CD14-positive monocyte (primary cell): Measurements from ENCODE around the gene SACM1L. TPM values are rescaled to one million over a fixed set of nuclear protein-coding genes. Genes with fewer than 3 reads are reported as not detected.
A peak's percentile ranks its signal among the peaks of the same experiment; 100 is the strongest.

Experiments used
- DNase-seq, 3 donors: peaks; one replicate each; pipeline ENCODE4 v3.0.0-alpha.2; 2011 to 2022
- H2AFZ ChIP-seq: 2 replicates; pipeline ENCODE4 v1.6.0; 2012; ENCODE audit warnings: mild to moderate bottlenecking, low read depth, low read length, inconsistent platforms; ENCODE audit not compliant: insufficient read depth, poor library complexity, severe bottlenecking
- H3K27ac ChIP-seq, 2 donors: 1 replicate in 1 of 2; 2 replicates in 1 of 2; pipeline ENCODE4 v1.5.1; 2012 to 2013; ENCODE audit warnings: low read length in 2 of 2, control low read depth in 1 of 2, inconsistent platforms in 1 of 2, low read depth in 1 of 2, mild to moderate bottlenecking in 1 of 2
- H3K27me3 ChIP-seq, 2 donors: one replicate each; pipeline versions ENCODE4 v1.6.0 to v1.6.1; 2011 to 2013; ENCODE audit warnings: low read length in 2 of 2; ENCODE audit not compliant: control insufficient read depth in 2 of 2, insufficient read depth in 2 of 2
- H3K36me3 ChIP-seq, 2 donors: replicated peaks in 1 of 2; 1 replicate in 1 of 2; 2 replicates in 1 of 2; pipeline versions ENCODE4 v1.5.1 to v1.6.1; 2012 to 2013; ENCODE audit warnings: low read length in 2 of 2, control low read depth in 1 of 2, inconsistent platforms in 1 of 2, mild to moderate bottlenecking in 1 of 2; ENCODE audit not compliant: insufficient read depth in 2 of 2, control insufficient read depth in 1 of 2
- H3K4me1 ChIP-seq, 2 donors: 1 replicate in 1 of 2; 2 replicates in 1 of 2; pipeline versions ENCODE4 v1.5.1 to v1.6.1; 2012 to 2013; ENCODE audit warnings: low read length in 2 of 2, control low read depth in 1 of 2, inconsistent platforms in 1 of 2, mild to moderate bottlenecking in 1 of 2, moderate library complexity in 1 of 2; ENCODE audit not compliant: insufficient read depth in 2 of 2, control insufficient read depth in 1 of 2
- H3K4me2 ChIP-seq: replicated peaks from 2 replicates; pipeline ENCODE3; 2012; ENCODE audit warnings: low read length, moderate library complexity, mild to moderate bottlenecking; ENCODE audit not compliant: poor library complexity, severe bottlenecking; ENCODE audit errors: extremely low read depth
- H3K4me3 ChIP-seq, 3 experiments: fragments of 200-600 bp in 1 of 3; sonication (generic) in 1 of 3; replicated peaks in 1 of 3; 1 replicate in 2 of 3; 2 replicates in 1 of 3; pipeline ENCODE4 v1.5.1; 2011 to 2013; ENCODE audit warnings: low read length in 3 of 3, mild to moderate bottlenecking in 3 of 3, control low read depth in 2 of 3, low read depth in 2 of 3, inconsistent platforms in 1 of 3, moderate library complexity in 1 of 3
- H3K79me2 ChIP-seq: 2 replicates; pipeline ENCODE4 v1.6.0; 2012; ENCODE audit warnings: mild to moderate bottlenecking, control low read depth, inconsistent platforms, low read length, moderate library complexity; ENCODE audit not compliant: insufficient read depth
- H3K9ac ChIP-seq: 2 replicates; pipeline ENCODE4 v1.6.0; 2017; ENCODE audit warnings: low read length, mild to moderate bottlenecking; ENCODE audit not compliant: insufficient read depth, poor library complexity, severe bottlenecking
- H3K9me3 ChIP-seq, 2 donors: replicated peaks in 1 of 2; 1 replicate in 1 of 2; 2 replicates in 1 of 2; pipeline versions ENCODE4 v1.5.1 to v1.6.1; 2012 to 2013; ENCODE audit warnings: low read length in 2 of 2, control low read depth in 1 of 2; ENCODE audit not compliant: control insufficient read depth in 1 of 2, insufficient read depth in 1 of 2
- H4K20me1 ChIP-seq: 2 replicates; pipeline ENCODE4 v1.6.0; 2012; ENCODE audit warnings: mild to moderate bottlenecking, low read length, control low read depth, moderate library complexity; ENCODE audit not compliant: insufficient read depth
- H3K27ac Mint-ChIP-seq, 7 donors: one replicate each; pipeline ENCODE4 v1.8.0; 2020; ENCODE audit warnings: mild to moderate bottlenecking in 7 of 7, mixed read lengths in 7 of 7, moderate library complexity in 6 of 7, inconsistent platforms in 2 of 7
- H3K27me3 Mint-ChIP-seq, 3 donors: one replicate each; pipeline ENCODE4 v1.8.0; 2021 to 2022; ENCODE audit warnings: low read depth in 3 of 3, mild to moderate bottlenecking in 3 of 3, mixed read lengths in 3 of 3, moderate library complexity in 3 of 3, inconsistent platforms in 1 of 3
- H3K36me3 Mint-ChIP-seq, 2 donors: one replicate each; pipeline ENCODE4 v1.8.0; 2020; ENCODE audit warnings: mixed read lengths in 2 of 2, inconsistent platforms in 1 of 2, mild to moderate bottlenecking in 1 of 2
- H3K4me1 Mint-ChIP-seq: one replicate; pipeline ENCODE4 v1.8.0; 2020; ENCODE audit warnings: mild to moderate bottlenecking, mixed read lengths
- H3K4me3 Mint-ChIP-seq, 2 donors: one replicate each; pipeline ENCODE4 v1.8.0; 2020; ENCODE audit warnings: mild to moderate bottlenecking in 2 of 2, mixed read lengths in 2 of 2, moderate library complexity in 1 of 2
- H3K9me3 Mint-ChIP-seq, 7 donors: one replicate each; pipeline ENCODE4 v1.8.0; 2020 to 2022; ENCODE audit warnings: mixed read lengths in 7 of 7, mild to moderate bottlenecking in 6 of 7, moderate library complexity in 6 of 7, inconsistent platforms in 2 of 7
- WGBS: methylation state at CpG from one replicate; pipeline ENCODE4 v1.1.5; 2013; ENCODE audit warnings: missing lambda C conversion rate; ENCODE audit not compliant: insufficient coverage; 5-methylcytosine and 5-hydroxymethylcytosine counted together
- intact Hi-C, 2 donors: fragments of 100-400 bp; cut with micrococcal nuclease; formaldehyde crosslinking; loops; one replicate each; pipeline versions ENCODE4 v1.15.0 to v1.15.1; 2023
- polyA plus RNA-seq, 3 donors: library from polyadenylated mRNA; depleted of rRNA in 1 of 3; unstranded in 2 of 3; stranded (reverse) in 1 of 3; fragments of 300-500 nt in 2 of 3; fragments of >200 nt in 1 of 3; fragmentation: Illumina TruSeq in 2 of 3; gene quantifications; 1 replicate in 2 of 3; 2 replicates in 1 of 3; pipeline ENCODE4 v1.2.3, GENCODE V29; 2012 to 2021
- TF ChIP-seq, protein P1 (sequence below): fragments of 200-600 bp; IDR thresholded peaks from one replicate; pipeline ENCODE4 v1.8.0; 2022; ENCODE audit warnings: antibody characterized with exemption, mild to moderate bottlenecking

Gene SACM1L
- polyA plus RNA-seq, 3 donors = 14.6 to 25.7 (median 21.5) TPM

DNA sequence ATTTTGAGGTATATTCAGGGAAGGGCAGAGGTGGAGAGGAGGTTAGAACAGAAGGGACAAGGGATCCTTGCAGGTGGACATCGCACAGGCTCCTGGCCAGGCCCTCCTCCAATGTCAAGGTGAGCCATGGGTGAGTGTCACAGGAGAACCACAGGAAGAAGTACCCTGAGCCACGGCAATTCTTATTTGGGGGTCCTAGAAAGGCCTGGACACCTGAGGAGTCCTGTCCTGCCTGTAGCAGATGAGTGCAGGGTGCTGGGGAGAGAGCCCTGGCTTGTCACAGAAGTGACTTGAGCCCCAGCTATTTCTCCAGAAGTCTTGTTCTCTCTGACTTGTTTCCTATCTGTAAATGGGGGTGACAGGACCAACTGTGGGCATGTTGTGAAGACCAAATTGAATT is 102.8 kb downstream of the SACM1L start:
- no peaks in the 10 kb centered on the region for H3K36me3 ChIP-seq
- intact Hi-C loops = no loop called here
- H3K79me2 ChIP-seq = no peaks in the 10 kb centered on the region
- Mint-ChIP-seq H3K36me3 (peaks cover 0 to 2% of the 10 kb centered on the region in 2 donors), H3K9me3 (peaks cover 8 to 24% (median 14%) of the 10 kb centered on the region in 7 donors), H3K4me3 (no peak overlapping the region), H3K27me3 (peaks cover 32 to 39% (median 32%) of the 10 kb centered on the region in 3 donors), H3K27ac (peak overlapping the region in 2 of 7 donors; percentile 62 to 74), H3K4me1 (peaks cover 23% of the 10 kb centered on the region)
- peaks cover 10 to 12% of the 10 kb centered on the region in 2 donors for H3K4me1 ChIP-seq
- DNase-seq = no peak
- peaks cover 24 to 33% of the 10 kb centered on the region in 2 donors for H3K27me3 ChIP-seq
- peaks cover 11 to 16% of the 10 kb centered on the region in 2 donors for H3K9me3 ChIP-seq
- H3K4me2 ChIP-seq = no peak overlapping the region
- WGBS = 100% methylated on average over 1 of the region's 2 CpGs
- TF ChIP-seq, protein P1, sequence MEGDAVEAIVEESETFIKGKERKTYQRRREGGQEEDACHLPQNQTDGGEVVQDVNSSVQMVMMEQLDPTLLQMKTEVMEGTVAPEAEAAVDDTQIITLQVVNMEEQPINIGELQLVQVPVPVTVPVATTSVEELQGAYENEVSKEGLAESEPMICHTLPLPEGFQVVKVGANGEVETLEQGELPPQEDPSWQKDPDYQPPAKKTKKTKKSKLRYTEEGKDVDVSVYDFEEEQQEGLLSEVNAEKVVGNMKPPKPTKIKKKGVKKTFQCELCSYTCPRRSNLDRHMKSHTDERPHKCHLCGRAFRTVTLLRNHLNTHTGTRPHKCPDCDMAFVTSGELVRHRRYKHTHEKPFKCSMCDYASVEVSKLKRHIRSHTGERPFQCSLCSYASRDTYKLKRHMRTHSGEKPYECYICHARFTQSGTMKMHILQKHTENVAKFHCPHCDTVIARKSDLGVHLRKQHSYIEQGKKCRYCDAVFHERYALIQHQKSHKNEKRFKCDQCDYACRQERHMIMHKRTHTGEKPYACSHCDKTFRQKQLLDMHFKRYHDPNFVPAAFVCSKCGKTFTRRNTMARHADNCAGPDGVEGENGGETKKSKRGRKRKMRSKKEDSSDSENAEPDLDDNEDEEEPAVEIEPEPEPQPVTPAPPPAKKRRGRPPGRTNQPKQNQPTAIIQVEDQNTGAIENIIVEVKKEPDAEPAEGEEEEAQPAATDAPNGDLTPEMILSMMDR = no peak
- H3K27ac ChIP-seq = no peak overlapping the region
- H2AFZ ChIP-seq = no peak overlapping the region
- no peak overlapping the region for H3K9ac ChIP-seq
- H4K20me1 ChIP-seq = no peaks in the 10 kb centered on the region
- H3K4me3 ChIP-seq = no peak overlapping the region

DNA sequence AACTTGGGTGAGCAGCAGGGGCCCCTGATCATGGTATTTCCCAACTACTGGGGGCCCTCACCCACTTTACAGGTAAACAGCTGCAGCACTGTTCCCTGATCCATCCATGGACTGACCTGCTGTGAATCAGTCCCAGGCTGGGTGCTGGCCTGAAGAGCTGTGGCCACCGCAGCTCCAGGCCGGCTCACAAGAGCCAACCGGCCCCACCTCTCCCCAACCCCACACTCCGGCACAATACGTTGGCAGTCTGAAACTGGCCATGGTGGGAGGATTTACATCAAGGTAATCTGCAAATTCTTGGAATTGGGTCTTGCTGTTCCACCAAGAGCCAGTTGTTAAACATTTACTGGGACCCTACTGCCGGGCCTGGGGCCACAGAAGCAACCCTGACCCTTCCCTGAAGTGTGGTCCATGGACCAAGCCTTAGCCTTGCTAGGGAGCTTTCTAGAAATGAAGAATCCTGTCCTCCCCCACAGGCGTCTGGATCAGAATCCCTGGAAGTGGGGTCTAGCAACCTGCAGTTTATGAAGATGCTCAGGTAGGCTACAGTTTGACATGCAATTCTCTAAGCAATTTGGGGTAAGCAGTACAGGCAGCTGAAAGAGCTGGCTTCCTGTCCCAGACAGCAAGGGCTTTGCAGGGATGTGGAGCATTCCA is 103.4 kb downstream of the SACM1L start:
- no peaks in the 10 kb centered on the region for H3K79me2 ChIP-seq
- H3K4me1 ChIP-seq = peaks cover 10 to 12% of the 10 kb centered on the region in 2 donors
- no peak overlapping the region for H3K4me2 ChIP-seq
- H3K4me3 ChIP-seq = no peak overlapping the region
- DNase-seq = no peak
- no peak overlapping the region for H2AFZ ChIP-seq
- peaks cover 37 to 43% (median 38%) of the 10 kb centered on the region in 3 donors for H3K27me3 Mint-ChIP-seq
- H3K4me3 Mint-ChIP-seq = no peak overlapping the region
- no peak overlapping the region for H3K27ac ChIP-seq
- no peak overlapping the region for H3K27ac Mint-ChIP-seq
- H3K36me3 ChIP-seq = no peaks in the 10 kb centered on the region
- intact Hi-C loops = no loop called here
- 88% methylated on average over 4 of the region's 7 CpGs for WGBS
- H3K4me1 Mint-ChIP-seq = peaks cover 23% of the 10 kb centered on the region
- H4K20me1 ChIP-seq = no peaks in the 10 kb centered on the region
- peaks cover 30 to 39% of the 10 kb centered on the region in 2 donors for H3K27me3 ChIP-seq
- TF ChIP-seq, protein P1 = no peak
- peaks cover 7 to 24% (median 14%) of the 10 kb centered on the region in 7 donors for H3K9me3 Mint-ChIP-seq
- no peak overlapping the region for H3K9ac ChIP-seq
- peaks cover 0 to 2% of the 10 kb centered on the region in 2 donors for H3K36me3 Mint-ChIP-seq
- H3K9me3 ChIP-seq = peaks cover 11 to 16% of the 10 kb centered on the region in 2 donors
